DOHH2 (cell line): ENCODE measurements around the gene ROBO1.

Experiments
- H3F3A ChIP-seq: fragments of 200-600 bp; sonication (generic), shearing (Covaris generic); 2 replicates; pipeline ENCODE4 v1.6.0; 2016; ENCODE audit warnings: antibody characterized with exemption, mild to moderate bottlenecking; ENCODE audit not compliant: control insufficient read depth, insufficient read depth
- H3K27ac ChIP-seq: fragments of 200-600 bp; sonication (generic); 2 replicates; pipeline ENCODE4 v1.5.1; 2014; ENCODE audit warnings: low read depth, mild to moderate bottlenecking, low read length, moderate library complexity
- H3K27me3 ChIP-seq: fragments of 200-600 bp; sonication (generic); 2 replicates; pipeline ENCODE4 v1.6.1; 2014; ENCODE audit warnings: mild to moderate bottlenecking, low read length, mixed read lengths; ENCODE audit not compliant: control insufficient read depth
- H3K36me3 ChIP-seq: fragments of 200-600 bp; sonication (generic); 2 replicates; pipeline ENCODE4 v1.6.1; 2014; ENCODE audit warnings: mild to moderate bottlenecking, low read length, moderate library complexity, mixed read lengths; ENCODE audit not compliant: control insufficient read depth
- H3K4me1 ChIP-seq: fragments of 200-600 bp; sonication (generic); 2 replicates; pipeline ENCODE4 v1.6.1; 2014; ENCODE audit warnings: mild to moderate bottlenecking, low read length, mixed read lengths; ENCODE audit not compliant: control insufficient read depth
- H3K4me2 ChIP-seq: fragments of 200-600 bp; sonication (generic); 2 replicates; pipeline ENCODE4 v1.6.0; 2014; ENCODE audit warnings: mild to moderate bottlenecking, low read length, moderate library complexity
- H3K4me3 ChIP-seq: fragments of 200-600 bp; sonication (generic); 2 replicates; pipeline ENCODE4 v1.5.1; 2014; ENCODE audit warnings: mild to moderate bottlenecking, low read length, mixed read lengths
- H3K79me2 ChIP-seq: fragments of 200-600 bp; sonication (generic); 2 replicates; pipeline ENCODE4 v1.6.1; 2014; ENCODE audit warnings: mild to moderate bottlenecking, low read length, mixed read lengths; ENCODE audit not compliant: control insufficient read depth
- H3K9me2 ChIP-seq: fragments of 200-600 bp; sonication (generic); replicated peaks from 2 replicates; pipeline ENCODE4 v1.6.1; 2014; ENCODE audit warnings: mild to moderate bottlenecking, low read length, mixed read lengths; ENCODE audit not compliant: control insufficient read depth
- H3K9me3 ChIP-seq: fragments of 200-600 bp; sonication (generic); 2 replicates; pipeline ENCODE4 v1.6.1; 2014; ENCODE audit warnings: antibody characterized with exemption, low read length, mixed read lengths; ENCODE audit not compliant: control insufficient read depth, insufficient read depth
- H4K20me1 ChIP-seq: fragments of 200-600 bp; sonication (generic); 2 replicates; pipeline ENCODE4 v1.6.0; 2014; ENCODE audit warnings: low read depth, mild to moderate bottlenecking, antibody characterized with exemption, low read length, moderate library complexity; ENCODE audit not compliant: control insufficient read depth, insufficient read depth
- EZH2phosphoT487 ChIP-seq: fragments of 200-600 bp; sonication (generic); IDR thresholded peaks from 2 replicates; pipeline ENCODE4 v1.6.1; 2017; ENCODE audit warnings: borderline replicate concordance, mild to moderate bottlenecking, antibody characterized with exemption, low read length, moderate library complexity, mixed read lengths
- TF ChIP-seq, protein P1 (sequence below): fragments of 200-600 bp; sonication (generic); IDR thresholded peaks from one replicate; pipeline ENCODE4 v1.5.1; 2014; ENCODE audit warnings: antibody characterized with exemption, mild to moderate bottlenecking, low read depth, low read length; ENCODE audit not compliant: poor library complexity, severe bottlenecking

The ROBO1 gene

DNA sequence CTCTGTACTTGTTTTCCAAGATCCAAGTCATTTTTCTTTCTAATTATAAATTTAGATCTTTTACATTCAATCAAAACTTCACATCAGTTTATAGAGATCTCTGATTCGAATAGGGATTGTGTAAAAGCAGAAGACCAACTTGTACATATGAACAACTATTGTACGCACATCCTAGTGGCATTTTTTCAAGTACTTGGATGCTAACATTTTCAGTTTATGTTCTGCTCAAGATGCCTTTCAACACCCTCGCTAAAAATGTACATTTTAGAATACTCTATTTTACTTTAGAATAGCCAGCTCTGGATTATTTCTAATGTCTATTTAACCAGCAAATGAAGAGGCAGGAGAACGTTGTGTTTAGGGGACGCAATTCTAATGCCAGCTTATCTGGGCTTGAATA is 340.7 kb downstream of the ROBO1 start:
- H4K20me1 ChIP-seq = no peaks in the 10 kb centered on the region
- H3K9me3 ChIP-seq = no peaks in the 10 kb centered on the region
- no peaks in the 10 kb centered on the region for H3K36me3 ChIP-seq
- H3K9me2 ChIP-seq = no peaks in the 10 kb centered on the region
- H3F3A ChIP-seq = no peaks in the 10 kb centered on the region
- H3K4me3 ChIP-seq = no peak overlapping the region
- H3K27ac ChIP-seq = no peak overlapping the region
- TF ChIP-seq EZH2phosphoT487 = no peak
- TF ChIP-seq, protein P1, sequence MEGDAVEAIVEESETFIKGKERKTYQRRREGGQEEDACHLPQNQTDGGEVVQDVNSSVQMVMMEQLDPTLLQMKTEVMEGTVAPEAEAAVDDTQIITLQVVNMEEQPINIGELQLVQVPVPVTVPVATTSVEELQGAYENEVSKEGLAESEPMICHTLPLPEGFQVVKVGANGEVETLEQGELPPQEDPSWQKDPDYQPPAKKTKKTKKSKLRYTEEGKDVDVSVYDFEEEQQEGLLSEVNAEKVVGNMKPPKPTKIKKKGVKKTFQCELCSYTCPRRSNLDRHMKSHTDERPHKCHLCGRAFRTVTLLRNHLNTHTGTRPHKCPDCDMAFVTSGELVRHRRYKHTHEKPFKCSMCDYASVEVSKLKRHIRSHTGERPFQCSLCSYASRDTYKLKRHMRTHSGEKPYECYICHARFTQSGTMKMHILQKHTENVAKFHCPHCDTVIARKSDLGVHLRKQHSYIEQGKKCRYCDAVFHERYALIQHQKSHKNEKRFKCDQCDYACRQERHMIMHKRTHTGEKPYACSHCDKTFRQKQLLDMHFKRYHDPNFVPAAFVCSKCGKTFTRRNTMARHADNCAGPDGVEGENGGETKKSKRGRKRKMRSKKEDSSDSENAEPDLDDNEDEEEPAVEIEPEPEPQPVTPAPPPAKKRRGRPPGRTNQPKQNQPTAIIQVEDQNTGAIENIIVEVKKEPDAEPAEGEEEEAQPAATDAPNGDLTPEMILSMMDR = no peak
- H3K79me2 ChIP-seq = no peaks in the 10 kb centered on the region
- H3K27me3 ChIP-seq = no peaks in the 10 kb centered on the region
- H3K4me1 ChIP-seq = no peaks in the 10 kb centered on the region
- H3K4me2 ChIP-seq = no peak overlapping the region

DNA sequence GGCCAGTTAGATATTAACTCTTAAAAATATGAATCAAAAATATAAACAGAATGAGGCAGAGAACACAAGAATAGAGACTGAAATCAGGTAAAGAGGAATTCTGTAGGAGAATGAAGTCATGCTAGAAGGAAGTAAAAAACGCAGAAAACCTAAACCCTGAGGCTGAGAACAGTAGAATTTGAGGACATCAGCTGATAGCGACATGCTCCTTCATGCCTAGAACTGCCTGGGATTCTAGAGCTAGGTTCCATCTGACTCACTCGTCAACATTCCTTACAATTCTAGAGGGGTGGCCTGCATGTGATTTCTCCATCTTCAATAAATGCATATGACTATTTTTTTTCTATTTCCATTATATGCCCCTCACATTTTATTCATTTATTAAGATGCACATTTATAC is 343.0 kb downstream of the ROBO1 start:
- Histone ChIP-seq H3K79me2 (no peaks in the 10 kb centered on the region), H3K27ac (no peak overlapping the region), H3K27me3 (no peaks in the 10 kb centered on the region), H3K9me2 (no peaks in the 10 kb centered on the region), H3K4me2 (no peak overlapping the region), H3K9me3 (no peaks in the 10 kb centered on the region), H3K4me1 (no peaks in the 10 kb centered on the region), H3K36me3 (no peaks in the 10 kb centered on the region), H4K20me1 (no peaks in the 10 kb centered on the region), H3F3A (no peaks in the 10 kb centered on the region), H3K4me3 (no peak overlapping the region)
- no peak for TF ChIP-seq EZH2phosphoT487
- TF ChIP-seq, protein P1 = no peak

DNA sequence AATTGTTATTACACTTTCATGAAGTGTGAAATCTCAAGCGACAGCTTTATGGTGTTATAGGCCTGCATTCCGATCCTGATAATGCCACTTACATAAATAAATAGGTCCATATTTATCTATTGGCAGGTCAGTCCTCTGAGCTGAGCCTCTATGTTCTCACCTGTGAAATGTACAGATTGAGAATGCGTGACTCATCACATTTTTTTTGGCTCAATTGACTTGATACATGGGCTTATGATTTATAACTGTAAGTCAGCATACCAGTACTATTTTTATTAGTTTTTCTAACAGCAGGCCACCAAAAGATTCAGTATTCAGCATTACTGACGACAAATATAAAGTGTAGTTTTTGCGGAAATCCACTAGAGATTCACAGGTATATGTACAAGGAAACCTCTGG is 344.4 kb downstream of the ROBO1 start:
- Histone ChIP-seq H4K20me1 (no peaks in the 10 kb centered on the region), H3K4me1 (no peaks in the 10 kb centered on the region), H3K4me3 (no peak overlapping the region), H3K9me3 (no peaks in the 10 kb centered on the region), H3K9me2 (no peaks in the 10 kb centered on the region), H3K79me2 (no peaks in the 10 kb centered on the region), H3K27me3 (no peaks in the 10 kb centered on the region), H3K4me2 (no peak overlapping the region), H3K27ac (no peak overlapping the region), H3F3A (no peaks in the 10 kb centered on the region), H3K36me3 (no peaks in the 10 kb centered on the region)
- no peak for TF ChIP-seq EZH2phosphoT487
- TF ChIP-seq, protein P1 = no peak

DNA sequence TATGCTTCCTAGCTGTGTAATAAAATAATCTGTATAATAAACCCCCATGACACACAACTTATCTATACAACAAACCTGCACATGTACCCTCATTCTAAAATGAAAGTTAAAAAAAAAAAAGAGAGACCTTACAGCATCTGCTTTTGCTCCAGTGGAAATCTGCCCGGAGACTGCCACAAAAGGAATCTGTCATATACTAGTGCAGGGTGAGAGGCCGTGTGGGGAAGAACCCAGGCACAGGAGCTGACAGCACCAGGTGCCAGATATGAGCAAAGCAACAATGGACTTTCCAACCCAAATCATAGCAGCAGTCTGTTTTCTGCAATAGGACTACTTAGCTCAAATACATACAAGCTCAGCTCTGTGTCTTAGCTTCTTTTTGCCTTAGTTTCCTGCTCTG is 346.5 kb downstream of the ROBO1 start:
- no peak overlapping the region for H3K27ac ChIP-seq
- no peaks in the 10 kb centered on the region for H4K20me1 ChIP-seq
- no peak overlapping the region for H3K4me2 ChIP-seq
- no peak overlapping the region for H3K4me3 ChIP-seq
- H3K36me3 ChIP-seq = no peaks in the 10 kb centered on the region
- H3F3A ChIP-seq = no peaks in the 10 kb centered on the region
- H3K79me2 ChIP-seq = no peaks in the 10 kb centered on the region
- no peaks in the 10 kb centered on the region for H3K9me3 ChIP-seq
- H3K27me3 ChIP-seq = no peaks in the 10 kb centered on the region
- TF ChIP-seq EZH2phosphoT487 = no peak
- TF ChIP-seq, protein P1 = no peak
- no peaks in the 10 kb centered on the region for H3K4me1 ChIP-seq
- H3K9me2 ChIP-seq = no peaks in the 10 kb centered on the region
